ENCODE results near the gene OLFML2A.

OLFML2A gene

GRCh38 chr9:124800306-124801259 lies 23.6 kb downstream of the OLFML2A start:
- no peak for DNase-seq

GRCh38 chr9:124801356-124801755 lies 24.4 kb downstream of the OLFML2A start:
- DNase-seq, result no peak

- no peak for DNase-seq
Observed at GRCh38 chr9:124802426-124802825, 25.5 kb downstream of the OLFML2A start.

GRCh38 chr9:124803911-124804310 lies 27.0 kb downstream of the OLFML2A start:
- DNase-seq, result no peak

- no peak for DNase-seq
Observed at GRCh38 chr9:124805186-124805585, 28.3 kb downstream of the OLFML2A start.

GRCh38 chr9:124808246-124808956 lies 31.5 kb downstream of the OLFML2A start:
- no peak for DNase-seq

GRCh38 chr9:124809211-124809610 lies 32.3 kb downstream of the OLFML2A start:
- no peak for DNase-seq

- no peak for DNase-seq
Observed at GRCh38 chr9:124809741-124810500, 33.0 kb downstream of the OLFML2A start.

GRCh38 chr9:124810663-124811355 lies 33.9 kb downstream of the OLFML2A start:
- no peak for DNase-seq

- DNase-seq, result no peak
Observed at GRCh38 chr9:124812441-124812876, 35.5 kb downstream of the OLFML2A start.

GRCh38 chr9:124813041-124813440 lies 36.1 kb downstream of the OLFML2A start:
- DNase-seq, result no peak

GRCh38 chr9:124813501-124814163 lies 36.7 kb downstream of the OLFML2A start:
- no peak for DNase-seq

- DNase-seq, result no peak
Observed at GRCh38 chr9:124814164-124814535, 37.2 kb downstream of the OLFML2A start.

GRCh38 chr9:124815601-124816000 lies 38.7 kb downstream of the OLFML2A start:
- no peak for DNase-seq

- DNase-seq, result no peak
Observed at GRCh38 chr9:124818431-124819281, 41.7 kb downstream of the OLFML2A start.

- DNase-seq, result no peak
Observed at GRCh38 chr9:124820698-124821623, 44.0 kb downstream of the OLFML2A start.

GRCh38 chr9:124828489-124829333 lies 51.8 kb downstream of the OLFML2A start:
- no peak for DNase-seq

- DNase-seq, result no peak
Observed at GRCh38 chr9:124829334-124829669, 52.4 kb downstream of the OLFML2A start.

- no peak for DNase-seq
Observed at GRCh38 chr9:124830593-124830992, 53.7 kb downstream of the OLFML2A start.
